Measurements from ENCODE around the gene MS4A13.

GRCh38 chr11:60469723-60470122 is 45.5 kb upstream of the MS4A13 start:
- TF ChIP-seq CTCF (IDR thresholded peaks at IDR 0.05; ENCODE audit: low read depth, low read length) (peak; percentile 14; the same call in 1 of the 2 replicates), EZH2phosphoT487 (IDR thresholded peaks at IDR 0.05; ENCODE audit: low read depth) (no peak)
